Neural progenitor cell (in vitro differentiated cells): ENCODE data around the gene OR2F1.

Experiments
- EZH2 ChIP-seq: fragments of 200-600 bp; sonication (generic); IDR thresholded peaks from 2 replicates; pipeline ENCODE4 v1.6.1; 2017; ENCODE audit warnings: antibody characterized with exemption, mild to moderate bottlenecking, moderate library complexity
- EZH2phosphoT487 ChIP-seq: fragments of 200-600 bp; sonication (generic); IDR thresholded peaks from 2 replicates; pipeline ENCODE4 v1.6.1; 2017; ENCODE audit warnings: antibody characterized with exemption
- TF ChIP-seq, protein P1 (sequence below): fragments of 200-600 bp; sonication (generic); IDR thresholded peaks from 2 replicates; pipeline ENCODE4 v1.5.1; 2017; ENCODE audit warnings: antibody characterized with exemption, mild to moderate bottlenecking

DNA sequence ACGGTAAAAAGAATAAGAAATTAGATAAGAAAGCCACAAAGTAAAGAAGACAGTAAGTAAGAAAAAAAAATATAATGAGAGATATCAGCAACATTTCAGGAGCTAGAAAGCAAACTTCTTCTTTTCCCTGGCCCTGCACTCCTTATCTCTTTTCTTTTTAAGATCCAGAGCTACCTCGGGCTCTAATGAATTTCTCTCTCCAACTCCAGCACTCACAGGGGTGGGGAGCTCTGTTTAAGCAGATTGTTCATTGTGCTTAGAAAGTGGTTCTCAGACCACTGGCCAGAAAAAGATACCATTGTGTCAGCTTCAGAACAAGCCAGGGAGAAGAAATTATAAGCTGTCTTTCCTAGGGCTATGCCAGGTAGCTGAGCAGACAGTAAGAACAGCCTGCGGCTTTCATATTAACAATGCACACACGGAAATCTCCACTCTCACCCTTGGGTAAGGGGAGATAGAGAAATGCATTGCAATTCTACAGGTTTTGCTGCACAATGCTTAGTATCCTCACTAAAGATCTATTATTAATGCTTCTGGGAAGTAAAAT lies 19.3 kb downstream of the OR2F1 start:
- TF ChIP-seq, protein P1, sequence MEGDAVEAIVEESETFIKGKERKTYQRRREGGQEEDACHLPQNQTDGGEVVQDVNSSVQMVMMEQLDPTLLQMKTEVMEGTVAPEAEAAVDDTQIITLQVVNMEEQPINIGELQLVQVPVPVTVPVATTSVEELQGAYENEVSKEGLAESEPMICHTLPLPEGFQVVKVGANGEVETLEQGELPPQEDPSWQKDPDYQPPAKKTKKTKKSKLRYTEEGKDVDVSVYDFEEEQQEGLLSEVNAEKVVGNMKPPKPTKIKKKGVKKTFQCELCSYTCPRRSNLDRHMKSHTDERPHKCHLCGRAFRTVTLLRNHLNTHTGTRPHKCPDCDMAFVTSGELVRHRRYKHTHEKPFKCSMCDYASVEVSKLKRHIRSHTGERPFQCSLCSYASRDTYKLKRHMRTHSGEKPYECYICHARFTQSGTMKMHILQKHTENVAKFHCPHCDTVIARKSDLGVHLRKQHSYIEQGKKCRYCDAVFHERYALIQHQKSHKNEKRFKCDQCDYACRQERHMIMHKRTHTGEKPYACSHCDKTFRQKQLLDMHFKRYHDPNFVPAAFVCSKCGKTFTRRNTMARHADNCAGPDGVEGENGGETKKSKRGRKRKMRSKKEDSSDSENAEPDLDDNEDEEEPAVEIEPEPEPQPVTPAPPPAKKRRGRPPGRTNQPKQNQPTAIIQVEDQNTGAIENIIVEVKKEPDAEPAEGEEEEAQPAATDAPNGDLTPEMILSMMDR, result no peak
- TF ChIP-seq EZH2 (no peak), EZH2phosphoT487 (no peak)
